HepG2 (cell line): ENCODE data around the gene OTOGL. TPM values are rescaled to one million over a fixed set of nuclear protein-coding genes. Genes with fewer than 3 reads are reported as not detected.

Experiments
- DNMT1 ChIP-seq: sonication (generic); formaldehyde crosslinking; IDR thresholded peaks from 2 replicates; pipeline ENCODE4 v1.5.1; 2020; ENCODE audit warnings: mild to moderate bottlenecking, missing genetic modification reagents
- JDP2 ChIP-seq: sonication (generic); formaldehyde crosslinking; IDR thresholded peaks from 2 replicates; pipeline ENCODE4 v1.8.1; 2022; ENCODE audit warnings: missing genetic modification reagents, borderline replicate concordance
- MBD4 ChIP-seq: IDR thresholded peaks from 2 replicates; pipeline ENCODE4 v1.6.1; 2012; ENCODE audit warnings: low read length, inconsistent platforms, borderline replicate concordance
- RFX5 ChIP-seq: IDR thresholded peaks from 2 replicates; pipeline ENCODE4 v1.6.1; 2011; ENCODE audit warnings: low read depth, low read length, improper control_type of control experiment
- SMC3 ChIP-seq: IDR thresholded peaks from 2 replicates; pipeline ENCODE4 v1.6.1; 2011; ENCODE audit warnings: low read length, improper control_type of control experiment
- TEAD2 ChIP-seq: sonication (generic); formaldehyde crosslinking; IDR thresholded peaks from 2 replicates; pipeline ENCODE4 v1.9.0; 2021; ENCODE audit warnings: missing genetic modification reagents
- ZNF124 ChIP-seq: sonication (generic); formaldehyde crosslinking; IDR thresholded peaks from 2 replicates; pipeline ENCODE4 v1.4.0; 2020; ENCODE audit warnings: missing genetic modification reagents
- ZNF530 ChIP-seq: sonication (generic); formaldehyde crosslinking; IDR thresholded peaks from 2 replicates; pipeline ENCODE4 v1.5.0; 2020; ENCODE audit warnings: low read depth, mild to moderate bottlenecking, missing genetic modification reagents
- ZNF720 ChIP-seq: sonication (generic); formaldehyde crosslinking; IDR thresholded peaks from 2 replicates; pipeline ENCODE4 v1.4.0; 2020; ENCODE audit warnings: missing genetic modification reagents
- ZNF761 ChIP-seq: sonication (generic); formaldehyde crosslinking; conservative IDR thresholded peaks from 2 replicates; pipeline ENCODE4 v1.4.0; 2020; ENCODE audit warnings: mild to moderate bottlenecking, missing genetic modification reagents
- polyA plus RNA-seq, 8 experiments: library from polyadenylated mRNA; depleted of rRNA in 3 of 8; stranded (reverse) in 7 of 8; unstranded in 1 of 8; fragments of >200 nt; fragmentation: Illumina TruSeq in 4 of 8; extraction: Trizol in 4 of 8; gene quantifications; 2 replicates each; pipeline versions ENCODE4 v1.2.1 to v1.2.3, GENCODE V29; 2011 to 2016; ENCODE audit warnings: low read depth in 4 of 8, missing spikeins in 1 of 8, mixed read lengths in 1 of 8; ENCODE audit not compliant: insufficient read depth in 1 of 8
- total RNA-seq, 5 experiments: library from RNA; depleted of rRNA; stranded (reverse); fragments of >200 nt; fragmentation: Illumina TruSeq; extraction: Trizol; gene quantifications; 2 replicates each; pipeline ENCODE4 v1.2.3, GENCODE V29; 2016; ENCODE audit warnings: low read depth in 1 of 5
- TF ChIP-seq, protein P1 (sequence below): sonication (generic); formaldehyde crosslinking; IDR thresholded peaks from 2 replicates; pipeline ENCODE4 v1.8.0; 2022; ENCODE audit warnings: mild to moderate bottlenecking, missing genetic modification reagents, borderline replicate concordance
- TF ChIP-seq, protein P2 (sequence below): sonication (generic); formaldehyde crosslinking; IDR thresholded peaks from 2 replicates; pipeline ENCODE4 v1.4.0; 2020; ENCODE audit warnings: missing genetic modification reagents, borderline replicate concordance
- TF ChIP-seq, protein P3 (sequence below): sonication (generic); formaldehyde crosslinking; IDR thresholded peaks from 2 replicates; pipeline ENCODE4 v1.5.0; 2020; ENCODE audit warnings: mild to moderate bottlenecking, missing genetic modification reagents, moderate library complexity
- TF ChIP-seq, protein P4 (sequence below): sonication (generic); formaldehyde crosslinking; IDR thresholded peaks from 2 replicates; pipeline ENCODE4 v1.8.1; 2022; ENCODE audit warnings: low read depth, mild to moderate bottlenecking, missing genetic modification reagents
- TF ChIP-seq, protein P5 (sequence below): sonication (generic); formaldehyde crosslinking; IDR thresholded peaks from 2 replicates; pipeline ENCODE4 v1.5.1; 2020; ENCODE audit warnings: missing genetic modification reagents, mild to moderate bottlenecking, borderline replicate concordance
- TF ChIP-seq, protein P6 (sequence below): sonication (generic); formaldehyde crosslinking; IDR thresholded peaks from 2 replicates; pipeline ENCODE4 v1.9.0; 2021; ENCODE audit warnings: missing genetic modification reagents, mild to moderate bottlenecking, borderline replicate concordance

The OTOGL gene
- total and polyA plus RNA-seq, 2 of the 13 experiments (the other 11 are each of a cell fraction or from before 2014, with no cell fraction given): not detected

DNA sequence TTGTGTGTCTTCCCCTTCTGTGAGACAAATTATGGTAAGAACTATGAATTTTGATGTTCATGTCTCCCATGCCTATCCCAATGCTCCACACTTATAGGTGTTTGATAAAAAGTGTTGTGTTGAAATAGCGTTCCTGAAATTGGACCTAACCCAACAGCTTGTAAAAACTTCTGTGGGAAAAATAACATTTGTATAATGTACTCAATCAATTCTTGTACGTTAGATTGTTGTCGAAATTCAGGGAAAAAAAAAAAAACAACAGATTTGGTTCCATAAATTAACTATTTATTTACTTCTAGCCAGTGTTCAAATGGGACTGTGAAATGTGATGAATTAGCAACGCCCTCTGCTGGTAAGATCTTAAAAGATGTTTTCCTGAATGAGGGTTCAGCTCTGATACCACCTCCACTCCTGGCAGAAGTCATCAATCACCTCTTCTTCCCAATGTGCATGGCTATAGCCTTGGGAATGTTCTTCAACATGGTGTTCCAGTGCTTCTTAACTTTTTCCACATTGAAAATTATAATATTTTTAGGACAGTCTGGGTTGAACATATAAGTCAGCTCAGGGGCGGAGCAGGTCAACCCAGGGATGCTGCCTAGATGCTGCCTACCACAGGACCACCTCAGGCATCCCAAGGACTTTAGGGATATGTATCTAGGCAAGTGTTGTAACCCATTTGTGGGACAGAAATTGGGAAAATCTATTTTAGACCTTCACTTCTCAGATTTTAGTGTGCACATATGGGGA lies 170.6 kb downstream of the OTOGL start (continued):
- TF ChIP-seq ZNF720 (CRISPR knock-in tag) (no peak), MBD4 (no peak), TEAD2 (CRISPR knock-in tag) (no peak), ZNF761 (CRISPR knock-in tag) (no peak), SMC3 (peak; percentile 57), ZNF530 (CRISPR knock-in tag) (no peak), JDP2 (CRISPR knock-in tag) (no peak), ZNF124 (CRISPR knock-in tag) (no peak), RFX5 (no peak), DNMT1 (CRISPR knock-in tag) (no peak)
- TF ChIP-seq, protein P1, sequence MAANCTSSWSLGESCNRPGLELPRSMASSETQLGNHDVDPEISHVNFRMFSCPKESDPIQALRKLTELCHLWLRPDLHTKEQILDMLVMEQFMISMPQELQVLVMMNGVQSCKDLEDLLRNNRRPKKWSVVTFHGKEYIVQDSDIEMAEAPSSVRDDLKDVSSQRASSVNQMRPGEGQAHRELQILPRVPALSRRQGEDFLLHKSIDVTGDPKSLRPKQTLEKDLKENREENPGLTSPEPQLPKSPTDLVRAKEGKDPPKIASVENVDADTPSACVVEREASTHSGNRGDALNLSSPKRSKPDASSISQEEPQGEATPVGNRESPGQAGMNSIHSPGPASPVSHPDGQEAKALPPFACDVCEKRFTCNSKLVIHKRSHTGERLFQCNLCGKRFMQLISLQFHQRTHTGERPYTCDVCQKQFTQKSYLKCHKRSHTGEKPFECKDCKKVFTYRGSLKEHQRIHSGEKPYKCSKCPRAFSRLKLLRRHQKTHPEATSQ (CRISPR knock-in tag): no peak
- TF ChIP-seq, protein P2, sequence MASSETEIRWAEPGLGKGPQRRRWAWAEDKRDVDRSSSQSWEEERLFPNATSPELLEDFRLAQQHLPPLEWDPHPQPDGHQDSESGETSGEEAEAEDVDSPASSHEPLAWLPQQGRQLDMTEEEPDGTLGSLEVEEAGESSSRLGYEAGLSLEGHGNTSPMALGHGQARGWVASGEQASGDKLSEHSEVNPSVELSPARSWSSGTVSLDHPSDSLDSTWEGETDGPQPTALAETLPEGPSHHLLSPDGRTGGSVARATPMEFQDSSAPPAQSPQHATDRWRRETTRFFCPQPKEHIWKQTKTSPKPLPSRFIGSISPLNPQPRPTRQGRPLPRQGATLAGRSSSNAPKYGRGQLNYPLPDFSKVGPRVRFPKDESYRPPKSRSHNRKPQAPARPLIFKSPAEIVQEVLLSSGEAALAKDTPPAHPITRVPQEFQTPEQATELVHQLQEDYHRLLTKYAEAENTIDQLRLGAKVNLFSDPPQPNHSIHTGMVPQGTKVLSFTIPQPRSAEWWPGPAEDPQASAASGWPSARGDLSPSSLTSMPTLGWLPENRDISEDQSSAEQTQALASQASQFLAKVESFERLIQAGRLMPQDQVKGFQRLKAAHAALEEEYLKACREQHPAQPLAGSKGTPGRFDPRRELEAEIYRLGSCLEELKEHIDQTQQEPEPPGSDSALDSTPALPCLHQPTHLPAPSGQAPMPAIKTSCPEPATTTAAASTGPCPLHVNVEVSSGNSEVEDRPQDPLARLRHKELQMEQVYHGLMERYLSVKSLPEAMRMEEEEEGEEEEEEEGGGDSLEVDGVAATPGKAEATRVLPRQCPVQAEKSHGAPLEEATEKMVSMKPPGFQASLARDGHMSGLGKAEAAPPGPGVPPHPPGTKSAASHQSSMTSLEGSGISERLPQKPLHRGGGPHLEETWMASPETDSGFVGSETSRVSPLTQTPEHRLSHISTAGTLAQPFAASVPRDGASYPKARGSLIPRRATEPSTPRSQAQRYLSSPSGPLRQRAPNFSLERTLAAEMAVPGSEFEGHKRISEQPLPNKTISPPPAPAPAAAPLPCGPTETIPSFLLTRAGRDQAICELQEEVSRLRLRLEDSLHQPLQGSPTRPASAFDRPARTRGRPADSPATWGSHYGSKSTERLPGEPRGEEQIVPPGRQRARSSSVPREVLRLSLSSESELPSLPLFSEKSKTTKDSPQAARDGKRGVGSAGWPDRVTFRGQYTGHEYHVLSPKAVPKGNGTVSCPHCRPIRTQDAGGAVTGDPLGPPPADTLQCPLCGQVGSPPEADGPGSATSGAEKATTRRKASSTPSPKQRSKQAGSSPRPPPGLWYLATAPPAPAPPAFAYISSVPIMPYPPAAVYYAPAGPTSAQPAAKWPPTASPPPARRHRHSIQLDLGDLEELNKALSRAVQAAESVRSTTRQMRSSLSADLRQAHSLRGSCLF (CRISPR knock-in tag): no peak
- TF ChIP-seq, protein P3, sequence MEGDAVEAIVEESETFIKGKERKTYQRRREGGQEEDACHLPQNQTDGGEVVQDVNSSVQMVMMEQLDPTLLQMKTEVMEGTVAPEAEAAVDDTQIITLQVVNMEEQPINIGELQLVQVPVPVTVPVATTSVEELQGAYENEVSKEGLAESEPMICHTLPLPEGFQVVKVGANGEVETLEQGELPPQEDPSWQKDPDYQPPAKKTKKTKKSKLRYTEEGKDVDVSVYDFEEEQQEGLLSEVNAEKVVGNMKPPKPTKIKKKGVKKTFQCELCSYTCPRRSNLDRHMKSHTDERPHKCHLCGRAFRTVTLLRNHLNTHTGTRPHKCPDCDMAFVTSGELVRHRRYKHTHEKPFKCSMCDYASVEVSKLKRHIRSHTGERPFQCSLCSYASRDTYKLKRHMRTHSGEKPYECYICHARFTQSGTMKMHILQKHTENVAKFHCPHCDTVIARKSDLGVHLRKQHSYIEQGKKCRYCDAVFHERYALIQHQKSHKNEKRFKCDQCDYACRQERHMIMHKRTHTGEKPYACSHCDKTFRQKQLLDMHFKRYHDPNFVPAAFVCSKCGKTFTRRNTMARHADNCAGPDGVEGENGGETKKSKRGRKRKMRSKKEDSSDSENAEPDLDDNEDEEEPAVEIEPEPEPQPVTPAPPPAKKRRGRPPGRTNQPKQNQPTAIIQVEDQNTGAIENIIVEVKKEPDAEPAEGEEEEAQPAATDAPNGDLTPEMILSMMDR (CRISPR knock-in tag): peak; percentile 68
- TF ChIP-seq, protein P4, sequence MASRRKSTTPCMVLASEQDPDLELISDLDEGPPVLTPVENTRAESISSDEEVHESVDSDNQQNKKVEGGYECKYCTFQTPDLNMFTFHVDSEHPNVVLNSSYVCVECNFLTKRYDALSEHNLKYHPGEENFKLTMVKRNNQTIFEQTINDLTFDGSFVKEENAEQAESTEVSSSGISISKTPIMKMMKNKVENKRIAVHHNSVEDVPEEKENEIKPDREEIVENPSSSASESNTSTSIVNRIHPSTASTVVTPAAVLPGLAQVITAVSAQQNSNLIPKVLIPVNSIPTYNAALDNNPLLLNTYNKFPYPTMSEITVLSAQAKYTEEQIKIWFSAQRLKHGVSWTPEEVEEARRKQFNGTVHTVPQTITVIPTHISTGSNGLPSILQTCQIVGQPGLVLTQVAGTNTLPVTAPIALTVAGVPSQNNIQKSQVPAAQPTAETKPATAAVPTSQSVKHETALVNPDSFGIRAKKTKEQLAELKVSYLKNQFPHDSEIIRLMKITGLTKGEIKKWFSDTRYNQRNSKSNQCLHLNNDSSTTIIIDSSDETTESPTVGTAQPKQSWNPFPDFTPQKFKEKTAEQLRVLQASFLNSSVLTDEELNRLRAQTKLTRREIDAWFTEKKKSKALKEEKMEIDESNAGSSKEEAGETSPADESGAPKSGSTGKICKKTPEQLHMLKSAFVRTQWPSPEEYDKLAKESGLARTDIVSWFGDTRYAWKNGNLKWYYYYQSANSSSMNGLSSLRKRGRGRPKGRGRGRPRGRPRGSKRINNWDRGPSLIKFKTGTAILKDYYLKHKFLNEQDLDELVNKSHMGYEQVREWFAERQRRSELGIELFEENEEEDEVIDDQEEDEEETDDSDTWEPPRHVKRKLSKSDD (CRISPR knock-in tag): no peak
- TF ChIP-seq, protein P5, sequence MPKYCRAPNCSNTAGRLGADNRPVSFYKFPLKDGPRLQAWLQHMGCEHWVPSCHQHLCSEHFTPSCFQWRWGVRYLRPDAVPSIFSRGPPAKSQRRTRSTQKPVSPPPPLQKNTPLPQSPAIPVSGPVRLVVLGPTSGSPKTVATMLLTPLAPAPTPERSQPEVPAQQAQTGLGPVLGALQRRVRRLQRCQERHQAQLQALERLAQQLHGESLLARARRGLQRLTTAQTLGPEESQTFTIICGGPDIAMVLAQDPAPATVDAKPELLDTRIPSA (CRISPR knock-in tag): no peak
- TF ChIP-seq, protein P6, sequence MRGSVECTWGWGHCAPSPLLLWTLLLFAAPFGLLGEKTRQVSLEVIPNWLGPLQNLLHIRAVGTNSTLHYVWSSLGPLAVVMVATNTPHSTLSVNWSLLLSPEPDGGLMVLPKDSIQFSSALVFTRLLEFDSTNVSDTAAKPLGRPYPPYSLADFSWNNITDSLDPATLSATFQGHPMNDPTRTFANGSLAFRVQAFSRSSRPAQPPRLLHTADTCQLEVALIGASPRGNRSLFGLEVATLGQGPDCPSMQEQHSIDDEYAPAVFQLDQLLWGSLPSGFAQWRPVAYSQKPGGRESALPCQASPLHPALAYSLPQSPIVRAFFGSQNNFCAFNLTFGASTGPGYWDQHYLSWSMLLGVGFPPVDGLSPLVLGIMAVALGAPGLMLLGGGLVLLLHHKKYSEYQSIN (CRISPR knock-in tag): no peak
